Suprapubic skin (tissue), 4 donors: ENCODE measurements around the gene ELMO1. TPM values are rescaled to one million over a fixed set of nuclear protein-coding genes. Genes with fewer than 3 reads are reported as not detected.

Experiments
- DNase-seq, 2 donors: peaks; one replicate each; pipeline ENCODE4 v3.0.0-alpha.2; 2019; ENCODE audit warnings: low spot score in 2 of 2
- H3K27ac ChIP-seq: fragments of 200-600 bp; sonication (generic); one replicate; pipeline ENCODE4 v1.5.1; 2019
- H3K27me3 ChIP-seq: fragments of 200-600 bp; sonication (generic); one replicate; pipeline ENCODE4 v1.5.1; 2019
- H3K36me3 ChIP-seq: fragments of 200-600 bp; sonication (generic); one replicate; pipeline ENCODE4 v1.5.1; 2019
- H3K4me1 ChIP-seq: fragments of 200-600 bp; sonication (generic); one replicate; pipeline ENCODE4 v1.5.1; 2019
- H3K4me3 ChIP-seq: fragments of 200-600 bp; sonication (generic); one replicate; pipeline ENCODE4 v1.5.1; 2019; ENCODE audit warnings: mild to moderate bottlenecking
- H3K9me3 ChIP-seq: fragments of 200-600 bp; sonication (generic); one replicate; pipeline ENCODE4 v1.5.1; 2019
- CTCF ChIP-seq, 2 donors: fragments of 200-600 bp in 1 of 2; fragments of 450-650 bp in 1 of 2; sonication (generic) in 1 of 2; IDR thresholded peaks; one replicate each; pipeline ENCODE4 v1.5.1; 2016 to 2019; ENCODE audit warnings: antibody characterized with exemption in 2 of 2, mild to moderate bottlenecking in 1 of 2, moderate library complexity in 1 of 2
- EP300 ChIP-seq: sonication (generic); formaldehyde crosslinking; IDR thresholded peaks from one replicate; pipeline ENCODE4 v1.6.1; 2017; ENCODE audit warnings: antibody characterized with exemption
- POLR2A ChIP-seq, 2 donors: fragments of 450-650 bp; IDR thresholded peaks; one replicate each; pipeline ENCODE4 v1.6.1; 2017; ENCODE audit warnings: antibody characterized with exemption in 2 of 2, mild to moderate bottlenecking in 2 of 2, moderate library complexity in 2 of 2
- POLR2AphosphoS5 ChIP-seq, 3 donors: sonication (generic); formaldehyde crosslinking; IDR thresholded peaks; one replicate each; pipeline ENCODE4 v1.6.1; 2017; ENCODE audit warnings: antibody characterized with exemption in 3 of 3
- WGBS: methylation state at CpG from one replicate; pipeline ENCODE4 v1.1.5; 2018; 5-methylcytosine and 5-hydroxymethylcytosine counted together
- total RNA-seq, 4 donors: library from RNA; depleted of rRNA; stranded (reverse); fragments of >200 nt; gene quantifications; one replicate each; pipeline ENCODE4 v1.1.0, GENCODE V29; 2016

Gene ELMO1
- total RNA-seq, 4 donors from 2014 or later = 9.8 to 49.6 (median 22.2) TPM

- Histone ChIP-seq H3K27me3 (no peaks in the 10 kb centered on the region), H3K27ac (no peak overlapping the region), H3K4me3 (no peak overlapping the region), H3K36me3 (peaks cover 4% of the 10 kb centered on the region), H3K9me3 (no peaks in the 10 kb centered on the region), H3K4me1 (peaks cover 2% of the 10 kb centered on the region)
- TF ChIP-seq EP300 = no peak
- TF ChIP-seq POLR2AphosphoS5 (IDR thresholded peaks at IDR 0.05) = no peak
- TF ChIP-seq POLR2A (IDR thresholded peaks at IDR 0.05) = no peak
- TF ChIP-seq CTCF (IDR thresholded peaks at IDR 0.05) = no peak
- WGBS = 87% methylated on average over 5 of the region's 5 CpGs
- DNase-seq = no peak
Measured at GRCh38 chr7:36972140-36972518, 476.5 kb downstream of the ELMO1 start.

- WGBS = 86% methylated on average over 9 of the region's 9 CpGs
- H3K4me1 ChIP-seq = peaks cover 2% of the 10 kb centered on the region
- no peak overlapping the region for H3K27ac ChIP-seq
- no peaks in the 10 kb centered on the region for H3K9me3 ChIP-seq
- DNase-seq = no peak
- H3K36me3 ChIP-seq = peaks cover 4% of the 10 kb centered on the region
- no peak for TF ChIP-seq CTCF (IDR thresholded peaks at IDR 0.05)
- no peak for TF ChIP-seq POLR2A (IDR thresholded peaks at IDR 0.05)
- no peak for TF ChIP-seq POLR2AphosphoS5 (IDR thresholded peaks at IDR 0.05)
- TF ChIP-seq EP300 = no peak
- H3K27me3 ChIP-seq = no peaks in the 10 kb centered on the region
- no peak overlapping the region for H3K4me3 ChIP-seq
Measured at GRCh38 chr7:36971515-36972139, 477.0 kb downstream of the ELMO1 start.

GRCh38 chr7:36970551-36971514, 477.8 kb downstream of the ELMO1 start:
- H3K9me3 ChIP-seq = no peaks in the 10 kb centered on the region
- WGBS = 82% methylated on average over 5 of the region's 5 CpGs
- H3K27ac ChIP-seq = no peak overlapping the region
- DNase-seq = no peak
- H3K36me3 ChIP-seq = peaks cover 4% of the 10 kb centered on the region
- no peaks in the 10 kb centered on the region for H3K27me3 ChIP-seq
- no peak overlapping the region for H3K4me3 ChIP-seq
- peaks cover 2% of the 10 kb centered on the region for H3K4me1 ChIP-seq
- TF ChIP-seq POLR2A (IDR thresholded peaks at IDR 0.05) = no peak
- no peak for TF ChIP-seq CTCF (IDR thresholded peaks at IDR 0.05)
- TF ChIP-seq POLR2AphosphoS5 (IDR thresholded peaks at IDR 0.05) = no peak
- TF ChIP-seq EP300 = no peak

- H3K27ac ChIP-seq = no peak overlapping the region
Measured at GRCh38 chr7:36969376-36969775, 479.3 kb downstream of the ELMO1 start.

More at GRCh38 chr7:36969376-36969775, 479.3 kb downstream of the ELMO1 start:
- H3K36me3 ChIP-seq = peaks cover 4% of the 10 kb centered on the region
- TF ChIP-seq CTCF (IDR thresholded peaks at IDR 0.05) = no peak
- TF ChIP-seq EP300 = no peak
- TF ChIP-seq POLR2AphosphoS5 (IDR thresholded peaks at IDR 0.05) = no peak
- DNase-seq = no peak
- no peaks in the 10 kb centered on the region for H3K9me3 ChIP-seq
- H3K4me1 ChIP-seq = peaks cover 2% of the 10 kb centered on the region
- no peaks in the 10 kb centered on the region for H3K27me3 ChIP-seq
- H3K4me3 ChIP-seq = no peak overlapping the region
